H9 (cell line): Measurements from ENCODE around the gene AIF1. TPM values are rescaled to one million over a fixed set of nuclear protein-coding genes. Genes with fewer than 3 reads are reported as not detected.

ENCODE experiments used
- DNase-seq: peaks from one replicate; pipeline ENCODE4 v3.0.0-alpha.2; 2017
- H2AFZ ChIP-seq: one replicate; pipeline ENCODE4 v1.6.1; 2013; ENCODE audit warnings: mild to moderate bottlenecking, low read length, control low read depth, moderate library complexity
- H2AK5ac ChIP-seq: 2 replicates; pipeline ENCODE4 v1.6.1; 2013; ENCODE audit warnings: low read length, control low read depth, mixed read lengths; ENCODE audit not compliant: insufficient read length
- H2BK120ac ChIP-seq: one replicate; pipeline ENCODE4 v1.6.1; 2013; ENCODE audit warnings: low read depth, mild to moderate bottlenecking, low read length, control low read depth, inconsistent platforms; ENCODE audit not compliant: poor library complexity, severe bottlenecking
- H2BK12ac ChIP-seq: 2 replicates; pipeline ENCODE4 v1.6.1; 2013; ENCODE audit warnings: low read length, control low read depth, mixed read lengths, low read depth; ENCODE audit not compliant: insufficient read length
- H2BK15ac ChIP-seq: 2 replicates; pipeline ENCODE4 v1.6.1; 2013; ENCODE audit warnings: low read depth, low read length, control low read depth
- H2BK20ac ChIP-seq: one replicate; pipeline ENCODE4 v1.6.1; 2013; ENCODE audit warnings: low read depth, mild to moderate bottlenecking, low read length, control low read depth, inconsistent platforms; ENCODE audit not compliant: poor library complexity, severe bottlenecking
- H2BK5ac ChIP-seq: 2 replicates; pipeline ENCODE4 v1.6.1; 2013; ENCODE audit warnings: low read length, control low read depth, mixed read lengths; ENCODE audit not compliant: insufficient read length
- H3K14ac ChIP-seq: 2 replicates; pipeline ENCODE4 v1.6.1; 2013; ENCODE audit warnings: low read length, control low read depth; ENCODE audit not compliant: insufficient read depth
- H3K18ac ChIP-seq: 2 replicates; pipeline ENCODE4 v1.6.1; 2013; ENCODE audit warnings: low read depth, mild to moderate bottlenecking, mixed read lengths, low read length, control low read depth; ENCODE audit not compliant: insufficient read length
- H3K23ac ChIP-seq: 2 replicates; pipeline ENCODE4 v1.6.1; 2013; ENCODE audit warnings: low read length, control low read depth, mixed read lengths, low read depth; ENCODE audit not compliant: insufficient read length
- H3K23me2 ChIP-seq: 2 replicates; pipeline ENCODE4 v1.6.1; 2013; ENCODE audit warnings: low read depth, mild to moderate bottlenecking, mixed read lengths, low read length, control low read depth; ENCODE audit not compliant: insufficient read length, poor library complexity, severe bottlenecking
- H3K27ac ChIP-seq: 2 replicates; pipeline ENCODE4 v1.5.1; 2013; ENCODE audit warnings: low read length, control low read depth, mixed read lengths, low read depth; ENCODE audit not compliant: insufficient read length
- H3K27me3 ChIP-seq: 2 replicates; pipeline ENCODE4 v1.6.1; 2013; ENCODE audit warnings: low read length, control low read depth, inconsistent platforms; ENCODE audit not compliant: insufficient read depth
- H3K4ac ChIP-seq: 2 replicates; pipeline ENCODE4 v1.6.1; 2013; ENCODE audit warnings: low read depth, mild to moderate bottlenecking, control low read depth, inconsistent platforms, low read length, moderate library complexity
- H3K4me1 ChIP-seq: 2 replicates; pipeline ENCODE4 v1.6.1; 2013; ENCODE audit warnings: low read length, control low read depth, inconsistent platforms; ENCODE audit not compliant: insufficient read depth
- H3K4me2 ChIP-seq: 2 replicates; pipeline ENCODE4 v1.6.1; 2013; ENCODE audit warnings: low read length, control low read depth, mixed read lengths; ENCODE audit not compliant: insufficient read length, insufficient read depth
- H3K56ac ChIP-seq: 2 replicates; pipeline ENCODE4 v1.6.1; 2013; ENCODE audit warnings: low read depth, mild to moderate bottlenecking, mixed read lengths, low read length, control low read depth; ENCODE audit not compliant: insufficient read length
- H3K79me1 ChIP-seq: 2 replicates; pipeline ENCODE4 v1.6.1; 2013; ENCODE audit warnings: low read depth, mild to moderate bottlenecking, moderate library complexity, low read length, control low read depth, inconsistent platforms; ENCODE audit not compliant: insufficient read depth, poor library complexity, severe bottlenecking
- H3K79me2 ChIP-seq: 2 replicates; pipeline ENCODE4 v1.6.1; 2013; ENCODE audit warnings: low read length, control low read depth, inconsistent platforms; ENCODE audit not compliant: insufficient read depth
- H3K9ac ChIP-seq: 2 replicates; pipeline ENCODE4 v1.6.1; 2013; ENCODE audit warnings: low read length, control low read depth, mixed read lengths; ENCODE audit not compliant: insufficient read length; ENCODE audit errors: extremely low read depth
- H3K9me3 ChIP-seq: one replicate; pipeline ENCODE4 v1.6.1; 2013; ENCODE audit warnings: low read depth, low read length, inconsistent platforms; ENCODE audit not compliant: control insufficient read depth
- H3T11ph ChIP-seq: one replicate; pipeline ENCODE4 v1.6.1; 2013; ENCODE audit warnings: mild to moderate bottlenecking, low read length, control low read depth, inconsistent platforms
- H4K20me1 ChIP-seq: one replicate; pipeline ENCODE4 v1.6.1; 2013; ENCODE audit not compliant: control insufficient read depth, insufficient read length, insufficient read depth
- H4K5ac ChIP-seq: 2 replicates; pipeline ENCODE4 v1.6.1; 2013; ENCODE audit warnings: low read depth, mild to moderate bottlenecking, mixed read lengths, low read length, control low read depth; ENCODE audit not compliant: insufficient read length
- H4K8ac ChIP-seq: replicated peaks from 2 replicates; pipeline ENCODE4 v1.6.1; 2013; ENCODE audit warnings: low read length, control low read depth, mixed read lengths, low read depth; ENCODE audit not compliant: insufficient read length
- H4K91ac ChIP-seq: 2 replicates; pipeline ENCODE4 v1.6.1; 2013; ENCODE audit warnings: low read depth, mild to moderate bottlenecking, moderate library complexity, mixed read lengths, low read length, control low read depth; ENCODE audit not compliant: insufficient read length
- H3K27ac Mint-ChIP-seq, 3 experiments: 2 replicates in 2 of 3; 3 replicates in 1 of 3; pipeline ENCODE4 v1.8.0; 2020 to 2021; ENCODE audit warnings: mixed read lengths in 3 of 3, mild to moderate bottlenecking in 1 of 3, moderate library complexity in 1 of 3
- H3K27me3 Mint-ChIP-seq: 2 replicates; pipeline ENCODE4 v1.8.0; 2021; ENCODE audit warnings: low read depth, mild to moderate bottlenecking, moderate library complexity, mixed read lengths
- H3K36me3 Mint-ChIP-seq, 3 experiments: 2 replicates in 2 of 3; 3 replicates in 1 of 3; pipeline ENCODE4 v1.8.0; 2020 to 2021; ENCODE audit warnings: low read depth in 3 of 3, mixed read lengths in 3 of 3; ENCODE audit not compliant: insufficient read depth in 1 of 3
- H3K4me1 Mint-ChIP-seq, 2 experiments: 2 replicates each; pipeline ENCODE4 v1.8.0; 2020; ENCODE audit warnings: mixed read lengths in 2 of 2
- H3K4me3 Mint-ChIP-seq, 2 experiments: 2 replicates in 1 of 2; 3 replicates in 1 of 2; pipeline ENCODE4 v1.8.0; 2020 to 2021; ENCODE audit warnings: mild to moderate bottlenecking in 2 of 2, mixed read lengths in 2 of 2, moderate library complexity in 1 of 2
- H3K9me3 Mint-ChIP-seq, 2 experiments: 2 replicates in 1 of 2; 3 replicates in 1 of 2; pipeline ENCODE4 v1.8.0; 2020; ENCODE audit warnings: mild to moderate bottlenecking in 2 of 2, mixed read lengths in 2 of 2, moderate library complexity in 1 of 2
- WGBS: extraction: QIAGEN DNeasy Blood & Tissue Kit; methylation state at CpG from one replicate; pipeline ENCODE4 v1.1.7; 2013; ENCODE audit warnings: missing lambda C conversion rate, low lambda C conversion rate, mixed read lengths; ENCODE audit not compliant: insufficient read length; ENCODE audit errors: extremely low coverage; 5-methylcytosine and 5-hydroxymethylcytosine counted together
- total RNA-seq: library from RNA; stranded (reverse); gene quantifications from 2 replicates; pipeline ENCODE4 v1.2.1, GENCODE V29; 2021
- TF ChIP-seq, protein P1 (sequence below): fragments of 200-600 bp; sonication (generic); conservative IDR thresholded peaks from 3 replicates; pipeline ENCODE4 v1.8.0; 2021; ENCODE audit warnings: antibody characterized with exemption, mild to moderate bottlenecking

AIF1 gene
- total RNA-seq, 1 experiment from 2014 or later: 4.2 TPM

DNA sequence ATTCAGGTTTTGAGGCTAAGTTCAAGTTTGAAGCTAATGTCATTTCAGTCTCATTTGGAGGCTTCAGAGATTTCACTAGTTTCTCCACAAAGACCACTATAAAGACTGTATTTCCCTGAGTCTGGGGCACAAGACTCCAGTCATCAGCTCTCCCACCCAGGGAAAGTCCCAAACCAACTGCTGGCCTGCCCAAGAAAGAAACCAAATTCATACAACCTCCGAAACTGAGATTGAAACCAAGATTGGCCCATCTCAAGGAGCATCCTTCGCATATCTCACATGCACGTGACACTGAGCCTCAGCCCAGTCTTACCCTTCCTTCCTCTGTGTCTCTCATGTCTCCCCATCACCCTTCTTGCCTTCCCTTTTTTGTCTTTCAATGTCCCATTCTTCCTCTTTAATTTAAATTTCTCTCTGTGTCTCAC lies 46.5 kb upstream of the AIF1 start:
- Histone ChIP-seq H3K27ac (no peak overlapping the region), H3K23me2 (no peaks in the 10 kb centered on the region), H2AFZ (no peak overlapping the region), H3K23ac (no peak overlapping the region), H4K5ac (no peak overlapping the region), H3K14ac (no peak overlapping the region), H3T11ph (no peak overlapping the region), H3K4ac (no peak overlapping the region), H2BK12ac (no peak overlapping the region), H2AK5ac (no peak overlapping the region), H3K4me2 (no peak overlapping the region), H3K79me1 (no peaks in the 10 kb centered on the region), H2BK5ac (no peak overlapping the region), H2BK120ac (no peak overlapping the region), H3K56ac (no peak overlapping the region), H4K91ac (no peak overlapping the region), H3K9ac (no peak overlapping the region), H3K4me1 (no peaks in the 10 kb centered on the region), H4K8ac (no peak overlapping the region), H2BK20ac (no peak overlapping the region), H3K18ac (no peak overlapping the region), H3K79me2 (no peaks in the 10 kb centered on the region), H3K27me3 (no peaks in the 10 kb centered on the region), H2BK15ac (no peak overlapping the region), H3K9me3 (no peaks in the 10 kb centered on the region), H4K20me1 (no peaks in the 10 kb centered on the region)
- Mint-ChIP-seq H3K36me3 (no peaks in the 10 kb centered on the region), H3K4me3 (no peak overlapping the region), H3K27me3 (peaks cover 2% of the 10 kb centered on the region), H3K9me3 (no peaks in the 10 kb centered on the region; a peak in 1 of 5 replicates), H3K4me1 (peaks cover 10 to 11% of the 10 kb centered on the region in 2 experiments), H3K27ac (no peak overlapping the region; a peak in 1 of 7 replicates)
- no CpG with 5 or more reads among the region's 3 CpGs for WGBS
- no peak for DNase-seq
- TF ChIP-seq, protein P1, sequence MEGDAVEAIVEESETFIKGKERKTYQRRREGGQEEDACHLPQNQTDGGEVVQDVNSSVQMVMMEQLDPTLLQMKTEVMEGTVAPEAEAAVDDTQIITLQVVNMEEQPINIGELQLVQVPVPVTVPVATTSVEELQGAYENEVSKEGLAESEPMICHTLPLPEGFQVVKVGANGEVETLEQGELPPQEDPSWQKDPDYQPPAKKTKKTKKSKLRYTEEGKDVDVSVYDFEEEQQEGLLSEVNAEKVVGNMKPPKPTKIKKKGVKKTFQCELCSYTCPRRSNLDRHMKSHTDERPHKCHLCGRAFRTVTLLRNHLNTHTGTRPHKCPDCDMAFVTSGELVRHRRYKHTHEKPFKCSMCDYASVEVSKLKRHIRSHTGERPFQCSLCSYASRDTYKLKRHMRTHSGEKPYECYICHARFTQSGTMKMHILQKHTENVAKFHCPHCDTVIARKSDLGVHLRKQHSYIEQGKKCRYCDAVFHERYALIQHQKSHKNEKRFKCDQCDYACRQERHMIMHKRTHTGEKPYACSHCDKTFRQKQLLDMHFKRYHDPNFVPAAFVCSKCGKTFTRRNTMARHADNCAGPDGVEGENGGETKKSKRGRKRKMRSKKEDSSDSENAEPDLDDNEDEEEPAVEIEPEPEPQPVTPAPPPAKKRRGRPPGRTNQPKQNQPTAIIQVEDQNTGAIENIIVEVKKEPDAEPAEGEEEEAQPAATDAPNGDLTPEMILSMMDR: no peak
